GM10266 (cell line): ENCODE data around the gene ADCK1.
"Not testable (repeated sequence)": the region's sequence is repeated elsewhere in the genome, so short reads cannot be mapped to it uniquely, and the experiment has no call there.

Source experiments
- DNase-seq: peaks from one replicate; pipeline ENCODE4 v3.0.0; 2012; ENCODE audit errors: extremely low spot score
- CTCF ChIP-seq: IDR thresholded peaks from 2 replicates; pipeline ENCODE4 v1.5.1; 2012; ENCODE audit warnings: mild to moderate bottlenecking, low read depth; ENCODE audit not compliant: control insufficient read depth, insufficient read depth; ENCODE audit errors: missing control alignments

The ADCK1 gene

GRCh38 chr14:77800814-77801213 is 905 bp downstream of the ADCK1 start:
- no peak for TF ChIP-seq CTCF
- DNase-seq = no peak

- peak; percentile 41 for DNase-seq
- peak; percentile 62 for TF ChIP-seq CTCF
These were observed 4.7 kb downstream of the ADCK1 start for GRCh38 chr14:77804592-77804991.

GRCh38 chr14:77805706-77806105 is 5.8 kb downstream of the ADCK1 start:
- no peak for TF ChIP-seq CTCF
- DNase-seq = no peak

GRCh38 chr14:77808250-77808649 is 8.3 kb downstream of the ADCK1 start:
- no peak for DNase-seq
- no peak for TF ChIP-seq CTCF

- no peak for TF ChIP-seq CTCF
- DNase-seq = no peak
These were observed 9.1 kb downstream of the ADCK1 start for GRCh38 chr14:77809011-77809410.

GRCh38 chr14:77812028-77812427 is 12.1 kb downstream of the ADCK1 start:
- no peak for DNase-seq
- no peak for TF ChIP-seq CTCF

- DNase-seq = not testable (repeated sequence)
These were observed 12.8 kb downstream of the ADCK1 start for GRCh38 chr14:77812682-77813081.

- no peak for TF ChIP-seq CTCF
- no peak for DNase-seq
These were observed 22.4 kb downstream of the ADCK1 start for GRCh38 chr14:77822307-77822706.
